NCI-H146 treated with DMSO at 0.1 percent for 48 hours (cell line): ENCODE measurements around the gene TNFRSF4.
"Not testable (repeated sequence)": the region's sequence is repeated elsewhere in the genome, so short reads cannot be mapped to it uniquely, and the experiment has no call there.

Source experiments
- DNase-seq: peaks from one replicate; lab custom pipeline; 2025; ENCODE audit not compliant: unreplicated experiment; lab: John Stamatoyannopoulos, UW

TNFRSF4 gene

DNA sequence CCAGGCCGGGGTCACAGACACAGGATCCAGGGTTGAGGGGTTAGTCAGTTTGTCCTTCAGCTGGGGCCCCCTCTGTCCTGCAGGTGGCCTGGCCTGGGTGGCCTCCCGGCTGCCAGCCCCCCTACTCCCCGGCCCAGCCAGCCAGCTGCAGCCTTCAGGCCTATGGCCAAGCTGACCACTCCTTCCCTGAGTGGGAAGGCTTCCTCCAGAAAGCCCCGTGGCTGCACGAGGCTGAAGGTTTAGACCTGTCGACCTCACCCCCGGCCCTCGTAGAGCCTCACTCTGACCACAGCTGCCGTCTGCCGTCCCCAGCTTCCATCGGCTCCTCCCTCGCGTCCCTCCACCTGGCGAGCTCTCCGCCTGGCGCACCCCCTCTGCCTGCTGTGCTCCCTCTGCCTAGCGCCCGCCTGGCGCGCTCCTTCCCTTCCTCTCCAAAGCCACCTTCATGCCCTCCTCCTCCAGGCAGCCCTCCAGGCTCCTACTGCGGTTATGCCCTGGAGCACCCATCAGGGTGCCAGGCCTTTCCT lies 30.7 kb downstream of the TNFRSF4 start:
- no peak for DNase-seq

DNA sequence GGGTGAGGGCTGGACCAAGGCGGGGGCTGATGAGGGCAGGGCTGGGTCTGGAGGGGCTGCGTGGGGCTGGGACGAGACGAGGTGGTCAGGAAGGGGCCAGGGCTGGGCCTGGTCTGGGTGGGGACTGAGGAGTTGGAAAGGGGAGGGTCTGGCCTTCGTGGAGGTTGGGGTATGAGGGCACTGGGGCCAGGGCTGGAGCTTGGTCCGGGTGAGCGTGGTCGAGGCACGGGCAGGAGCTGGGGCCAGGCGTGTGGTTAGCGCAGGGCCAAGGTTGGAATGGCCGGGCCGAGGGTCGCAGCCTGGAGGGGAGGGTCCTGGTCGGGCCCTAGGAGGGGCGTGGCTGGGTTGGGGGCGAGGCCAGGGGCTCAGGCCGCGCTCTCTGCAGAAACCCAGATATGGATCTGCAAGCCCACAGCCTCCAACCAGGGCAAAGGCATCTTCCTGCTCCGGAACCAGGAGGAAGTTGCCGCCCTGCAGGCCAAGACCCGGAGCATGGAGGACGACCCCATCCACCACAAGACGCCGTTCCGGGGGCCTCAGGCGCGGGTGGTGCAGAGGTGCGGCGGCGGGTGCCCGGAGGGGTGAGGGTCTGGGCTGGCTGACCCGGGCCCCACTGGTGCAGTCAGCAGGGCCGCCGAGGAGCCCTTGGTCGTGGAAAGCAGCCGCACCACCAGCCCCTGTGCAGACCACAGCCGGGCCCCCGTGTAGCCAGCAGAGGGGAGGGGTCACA lies 31.3 kb downstream of the TNFRSF4 start:
- DNase-seq, result no peak

DNA sequence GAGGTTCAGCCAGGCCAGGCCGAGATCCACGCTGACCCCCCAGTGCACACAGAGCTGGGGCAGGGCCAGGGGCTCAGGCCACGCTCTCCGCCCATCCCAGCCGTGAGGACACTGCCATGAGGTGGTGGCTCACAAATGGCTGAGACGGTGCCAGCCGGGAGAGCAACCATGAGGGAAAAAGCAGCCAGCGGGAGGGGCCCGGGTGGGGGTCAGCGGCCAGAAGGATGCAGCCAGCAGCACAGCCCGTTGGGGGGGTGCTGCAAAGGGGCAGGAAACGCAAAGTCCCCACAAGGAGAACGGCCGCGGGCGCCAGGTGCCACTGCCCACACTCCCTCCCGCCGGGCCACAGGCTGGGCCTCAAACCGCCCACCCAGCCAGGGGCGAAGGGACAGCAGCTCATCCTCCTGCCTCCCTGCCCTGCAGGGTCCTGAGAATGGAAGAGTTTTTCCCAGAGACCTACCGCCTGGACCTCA lies 32.0 kb downstream of the TNFRSF4 start:
- no peak for DNase-seq

GRCh38 chr1:1181129-1181937 lies 32.6 kb downstream of the TNFRSF4 start:
- DNase-seq, result no peak

GRCh38 chr1:1179983-1180861 lies 33.7 kb downstream of the TNFRSF4 start:
- no peak for DNase-seq

GRCh38 chr1:1179346-1179982 lies 34.5 kb downstream of the TNFRSF4 start:
- DNase-seq, result no peak

- no peak for DNase-seq
Measured at GRCh38 chr1:1178794-1179331, 35.1 kb downstream of the TNFRSF4 start.

DNA sequence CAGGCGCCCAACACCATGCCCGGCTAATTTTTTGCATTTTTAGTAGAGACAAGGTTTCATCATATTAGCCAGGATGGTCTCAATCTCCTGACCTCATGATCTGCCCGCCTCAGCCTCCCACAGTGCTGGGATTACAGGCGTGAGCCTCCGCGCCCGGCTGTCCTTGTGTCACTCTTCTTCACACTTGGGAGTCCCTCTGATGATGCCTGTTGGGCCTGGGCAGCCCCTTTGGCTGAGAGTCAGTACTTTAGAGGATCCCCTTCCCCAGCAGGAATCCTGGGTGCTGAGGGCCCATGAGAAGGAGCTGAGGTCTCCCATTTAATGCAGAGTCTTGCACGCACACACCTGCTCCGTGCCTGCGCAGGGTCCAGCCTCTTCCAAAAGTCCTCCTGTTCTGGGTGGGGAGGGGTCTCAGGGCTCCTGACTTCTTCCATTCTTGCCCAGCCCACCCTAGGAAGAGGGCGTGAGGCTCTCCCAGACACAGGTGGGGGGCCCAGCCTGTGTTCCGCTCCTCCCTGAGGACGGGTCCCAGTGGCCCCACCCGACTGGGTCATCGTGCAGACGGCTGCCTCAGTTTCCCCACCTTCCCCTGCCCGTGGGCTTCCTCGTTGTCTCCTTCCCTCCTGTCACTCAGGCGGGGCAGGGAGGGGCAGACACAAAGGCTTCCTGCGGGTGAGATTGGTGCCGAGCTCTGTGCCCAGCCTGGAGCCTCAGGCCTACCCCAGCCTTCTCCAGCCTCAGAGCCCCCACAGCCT lies 36.3 kb downstream of the TNFRSF4 start:
- no peak for DNase-seq

DNA sequence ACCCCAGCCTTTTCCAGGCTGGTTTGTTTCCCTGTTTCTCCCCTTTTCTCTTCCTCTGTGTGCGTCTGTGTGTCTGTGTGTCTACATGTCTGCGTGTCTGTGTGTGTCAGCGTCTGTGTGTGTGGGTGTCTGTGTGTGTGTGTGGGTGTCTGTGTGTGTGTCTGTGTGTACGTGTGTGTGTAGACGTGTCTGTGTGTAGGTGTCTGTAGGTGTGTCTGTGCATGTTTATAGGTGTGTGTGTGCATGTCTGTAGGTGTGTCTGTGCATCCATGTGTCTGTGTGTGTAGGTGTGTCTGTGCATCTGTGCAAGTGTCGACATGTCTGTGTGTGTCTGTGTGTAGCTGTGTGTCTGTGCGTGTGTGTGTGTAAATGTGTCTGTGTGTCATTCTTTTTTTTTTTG lies 37.0 kb downstream of the TNFRSF4 start:
- DNase-seq, result no peak

DNA sequence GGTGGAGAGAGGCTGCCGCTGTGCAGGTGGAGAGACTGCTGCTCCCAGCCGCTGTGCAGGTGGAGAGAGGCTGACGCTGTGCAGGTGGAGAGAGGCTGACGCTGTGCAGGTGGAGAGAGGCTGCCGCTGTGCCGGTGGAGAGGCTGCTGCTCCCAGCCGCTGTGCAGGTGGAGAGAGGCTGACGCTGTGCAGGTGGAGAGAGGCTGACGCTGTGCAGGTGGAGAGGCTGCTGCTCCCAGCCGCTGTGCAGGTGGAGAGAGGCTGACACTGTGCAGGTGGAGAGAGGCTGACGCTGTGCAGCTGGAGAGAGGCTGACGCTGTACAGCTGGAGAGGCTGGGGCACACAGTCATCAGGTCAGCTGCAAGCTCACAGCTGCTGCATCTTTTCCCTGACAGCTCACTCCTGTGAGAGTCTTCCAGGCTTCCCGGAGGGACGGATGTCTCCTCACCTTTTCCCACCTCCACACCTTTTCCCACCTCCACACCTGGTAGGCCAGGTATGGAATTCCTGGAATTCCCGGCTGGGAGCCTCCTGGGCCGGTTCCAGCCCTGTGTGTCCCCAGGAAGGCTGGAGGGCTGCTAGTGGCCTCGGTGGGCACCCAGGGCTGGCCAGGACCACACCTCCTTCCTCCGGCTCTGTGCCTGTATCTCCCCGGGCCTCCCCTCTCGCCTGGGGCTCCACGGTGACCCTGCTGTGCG lies 37.7 kb downstream of the TNFRSF4 start:
- DNase-seq, result not testable (repeated sequence)

DNA sequence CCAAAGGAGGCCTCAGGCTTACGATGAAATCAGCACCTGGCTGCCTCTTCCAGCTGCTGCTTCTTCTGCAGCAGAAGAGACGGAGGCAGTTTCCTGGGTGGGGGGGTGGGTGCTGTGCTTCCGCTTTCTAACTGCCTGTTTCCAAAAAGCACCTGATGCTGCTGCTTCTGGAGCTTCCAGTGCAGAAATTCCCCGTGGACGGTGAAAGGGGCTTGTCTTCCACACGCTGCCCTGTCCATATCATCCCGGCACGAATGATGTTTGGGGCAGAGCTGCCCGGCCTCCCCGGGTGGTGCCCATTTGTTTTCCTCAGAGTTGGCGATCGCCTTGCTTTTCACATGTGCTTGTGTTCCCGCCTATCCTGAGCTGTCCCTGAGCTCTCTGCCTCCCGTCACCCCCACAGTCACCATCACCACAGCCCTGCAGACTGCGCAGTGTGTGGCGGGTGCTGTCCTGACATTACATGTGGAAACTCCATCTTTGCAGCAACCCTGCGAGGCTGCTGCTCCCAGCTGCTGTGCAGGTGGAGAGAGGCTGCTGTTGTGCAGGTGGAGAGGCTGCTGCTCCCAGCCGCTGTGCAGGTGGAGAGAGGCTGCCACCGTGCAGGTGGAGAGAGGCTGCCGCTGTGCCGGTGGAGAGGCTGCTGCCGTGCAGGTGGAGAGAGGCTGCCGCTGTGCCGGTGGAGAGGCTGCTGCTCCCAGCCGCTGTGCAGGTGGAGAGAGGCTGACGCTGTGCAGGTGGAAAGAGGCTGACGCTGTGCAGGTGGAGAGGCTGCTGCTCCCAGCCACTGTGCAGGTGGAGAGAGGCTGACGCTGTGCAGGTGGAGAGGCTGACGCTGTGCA lies 38.5 kb downstream of the TNFRSF4 start:
- DNase-seq, result no peak

GRCh38 chr1:1173793-1174415 lies 40.0 kb downstream of the TNFRSF4 start, which contains the start of gene TTLL10:
Gene TTLL10 (plus strand): TSS chr1:1173880. CDS start chr1:1179216, 5,336 bp downstream.
- no peak for DNase-seq

DNA sequence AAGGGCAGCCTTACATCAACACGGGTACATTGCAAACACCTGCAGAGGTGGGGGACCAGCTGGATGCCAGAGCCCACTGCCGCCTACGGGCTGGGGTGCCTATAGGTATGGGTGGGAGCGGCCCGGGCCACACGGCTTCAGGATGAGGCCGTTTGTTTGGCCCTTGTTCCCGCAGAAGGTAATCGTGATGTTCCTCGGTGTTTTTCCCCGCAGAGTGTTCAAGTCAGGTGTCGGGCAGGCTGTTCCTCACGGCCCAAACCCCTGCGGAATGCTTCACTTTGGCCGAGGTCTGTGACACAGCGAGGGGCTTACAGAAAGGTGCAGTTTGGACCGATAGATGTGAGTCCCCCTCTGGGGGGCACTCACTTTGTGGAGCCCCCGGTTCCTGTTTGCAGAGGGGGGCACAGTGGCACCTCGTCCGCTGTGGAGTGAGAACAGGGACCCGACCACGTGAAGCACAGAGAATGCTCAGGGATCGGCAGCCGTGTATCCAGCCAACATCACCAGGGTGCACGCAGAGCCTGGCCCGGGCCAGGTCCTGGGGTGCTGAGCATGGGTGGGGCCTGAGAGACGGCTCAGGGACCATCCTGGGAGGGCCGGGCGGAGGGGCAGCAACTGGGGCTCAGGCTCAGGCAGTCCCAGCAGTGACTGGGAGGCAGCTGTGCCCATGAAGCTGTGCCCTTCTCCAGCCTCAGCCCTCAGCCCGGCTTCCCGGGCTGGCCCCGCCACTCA lies 40.7 kb downstream of the TNFRSF4 start:
- DNase-seq, result no peak

DNA sequence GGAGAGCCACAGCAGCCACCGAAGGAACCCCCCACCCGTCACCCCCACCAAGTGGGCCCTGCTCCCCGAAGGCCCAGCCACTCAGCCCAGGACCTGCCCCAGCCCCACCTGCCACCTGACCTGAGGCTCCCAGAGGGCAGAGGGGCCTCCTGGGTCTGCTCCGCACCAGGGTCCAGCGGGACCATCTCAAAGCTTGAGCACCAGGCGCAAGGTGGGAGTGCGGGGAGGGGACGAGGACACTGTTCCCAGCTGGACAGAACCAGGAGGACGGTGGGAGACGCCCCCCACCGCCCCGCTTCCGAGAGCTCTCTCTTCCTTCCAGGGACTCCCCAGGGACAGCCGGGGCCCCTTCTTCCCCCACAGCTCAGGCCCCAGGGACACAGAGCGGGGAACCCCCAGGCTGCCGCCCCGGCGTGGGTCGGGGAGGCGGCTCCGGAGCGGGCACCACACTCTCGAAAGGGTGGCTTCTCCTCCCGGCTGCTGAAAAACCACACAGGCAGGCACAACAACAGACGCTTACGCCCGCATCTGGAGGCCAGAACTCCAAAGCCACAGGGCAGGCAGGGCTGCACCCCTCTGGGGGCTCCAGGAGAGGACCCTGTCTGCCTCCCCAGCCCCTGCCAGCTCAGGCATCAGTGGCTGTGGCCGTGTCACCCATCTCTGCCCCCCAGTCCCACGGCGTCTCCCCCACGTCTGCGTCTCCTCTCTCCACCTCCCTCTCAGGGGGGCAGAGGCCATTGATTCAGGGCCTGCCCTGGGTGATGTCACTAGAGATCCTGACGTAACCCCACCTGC lies 42.2 kb downstream of the TNFRSF4 start:
- DNase-seq, result no peak

DNA sequence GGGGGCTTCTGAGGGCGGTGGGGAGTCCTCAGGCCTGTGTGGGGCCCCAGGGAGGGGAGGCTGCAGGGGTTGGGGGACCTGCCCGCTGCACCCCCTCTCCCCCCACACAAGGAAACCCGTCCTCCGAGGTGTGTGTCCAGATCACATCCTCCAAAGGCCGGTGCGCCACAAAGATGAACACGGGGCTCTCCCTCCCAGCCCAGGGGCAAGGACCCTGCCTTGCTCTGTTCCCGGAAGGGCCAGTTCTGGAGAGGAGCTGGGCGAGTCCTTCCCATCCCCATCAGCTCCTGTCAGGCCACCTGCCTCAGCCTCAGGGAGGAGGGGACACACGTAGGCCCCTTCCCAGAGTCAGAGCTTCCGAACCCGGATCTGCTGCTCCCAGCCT lies 42.8 kb downstream of the TNFRSF4 start:
- no peak for DNase-seq
